H9 (cell line): ENCODE results near the gene PLD1. TPM values are rescaled to one million over a fixed set of nuclear protein-coding genes. Genes with fewer than 3 reads are reported as not detected.

ENCODE experiments used
- DNase-seq: peaks from one replicate; pipeline ENCODE4 v3.0.0-alpha.2; 2017
- H2AFZ ChIP-seq: one replicate; pipeline ENCODE4 v1.6.1; 2013; ENCODE audit warnings: mild to moderate bottlenecking, low read length, control low read depth, moderate library complexity
- H2AK5ac ChIP-seq: 2 replicates; pipeline ENCODE4 v1.6.1; 2013; ENCODE audit warnings: low read length, control low read depth, mixed read lengths; ENCODE audit not compliant: insufficient read length
- H2BK120ac ChIP-seq: one replicate; pipeline ENCODE4 v1.6.1; 2013; ENCODE audit warnings: low read depth, mild to moderate bottlenecking, low read length, control low read depth, inconsistent platforms; ENCODE audit not compliant: poor library complexity, severe bottlenecking
- H2BK12ac ChIP-seq: 2 replicates; pipeline ENCODE4 v1.6.1; 2013; ENCODE audit warnings: low read length, control low read depth, mixed read lengths, low read depth; ENCODE audit not compliant: insufficient read length
- H2BK15ac ChIP-seq: 2 replicates; pipeline ENCODE4 v1.6.1; 2013; ENCODE audit warnings: low read depth, low read length, control low read depth
- H2BK20ac ChIP-seq: one replicate; pipeline ENCODE4 v1.6.1; 2013; ENCODE audit warnings: low read depth, mild to moderate bottlenecking, low read length, control low read depth, inconsistent platforms; ENCODE audit not compliant: poor library complexity, severe bottlenecking
- H2BK5ac ChIP-seq: 2 replicates; pipeline ENCODE4 v1.6.1; 2013; ENCODE audit warnings: low read length, control low read depth, mixed read lengths; ENCODE audit not compliant: insufficient read length
- H3K14ac ChIP-seq: 2 replicates; pipeline ENCODE4 v1.6.1; 2013; ENCODE audit warnings: low read length, control low read depth; ENCODE audit not compliant: insufficient read depth
- H3K18ac ChIP-seq: 2 replicates; pipeline ENCODE4 v1.6.1; 2013; ENCODE audit warnings: low read depth, mild to moderate bottlenecking, mixed read lengths, low read length, control low read depth; ENCODE audit not compliant: insufficient read length
- H3K23ac ChIP-seq: 2 replicates; pipeline ENCODE4 v1.6.1; 2013; ENCODE audit warnings: low read length, control low read depth, mixed read lengths, low read depth; ENCODE audit not compliant: insufficient read length
- H3K23me2 ChIP-seq: 2 replicates; pipeline ENCODE4 v1.6.1; 2013; ENCODE audit warnings: low read depth, mild to moderate bottlenecking, mixed read lengths, low read length, control low read depth; ENCODE audit not compliant: insufficient read length, poor library complexity, severe bottlenecking
- H3K27ac ChIP-seq: 2 replicates; pipeline ENCODE4 v1.5.1; 2013; ENCODE audit warnings: low read length, control low read depth, mixed read lengths, low read depth; ENCODE audit not compliant: insufficient read length
- H3K27me3 ChIP-seq: 2 replicates; pipeline ENCODE4 v1.6.1; 2013; ENCODE audit warnings: low read length, control low read depth, inconsistent platforms; ENCODE audit not compliant: insufficient read depth
- H3K4ac ChIP-seq: 2 replicates; pipeline ENCODE4 v1.6.1; 2013; ENCODE audit warnings: low read depth, mild to moderate bottlenecking, control low read depth, inconsistent platforms, low read length, moderate library complexity
- H3K4me1 ChIP-seq: 2 replicates; pipeline ENCODE4 v1.6.1; 2013; ENCODE audit warnings: low read length, control low read depth, inconsistent platforms; ENCODE audit not compliant: insufficient read depth
- H3K4me2 ChIP-seq: 2 replicates; pipeline ENCODE4 v1.6.1; 2013; ENCODE audit warnings: low read length, control low read depth, mixed read lengths; ENCODE audit not compliant: insufficient read length, insufficient read depth
- H3K56ac ChIP-seq: 2 replicates; pipeline ENCODE4 v1.6.1; 2013; ENCODE audit warnings: low read depth, mild to moderate bottlenecking, mixed read lengths, low read length, control low read depth; ENCODE audit not compliant: insufficient read length
- H3K79me1 ChIP-seq: 2 replicates; pipeline ENCODE4 v1.6.1; 2013; ENCODE audit warnings: low read depth, mild to moderate bottlenecking, moderate library complexity, low read length, control low read depth, inconsistent platforms; ENCODE audit not compliant: insufficient read depth, poor library complexity, severe bottlenecking
- H3K79me2 ChIP-seq: 2 replicates; pipeline ENCODE4 v1.6.1; 2013; ENCODE audit warnings: low read length, control low read depth, inconsistent platforms; ENCODE audit not compliant: insufficient read depth
- H3K9ac ChIP-seq: 2 replicates; pipeline ENCODE4 v1.6.1; 2013; ENCODE audit warnings: low read length, control low read depth, mixed read lengths; ENCODE audit not compliant: insufficient read length; ENCODE audit errors: extremely low read depth
- H3K9me3 ChIP-seq: one replicate; pipeline ENCODE4 v1.6.1; 2013; ENCODE audit warnings: low read depth, low read length, inconsistent platforms; ENCODE audit not compliant: control insufficient read depth
- H3T11ph ChIP-seq: one replicate; pipeline ENCODE4 v1.6.1; 2013; ENCODE audit warnings: mild to moderate bottlenecking, low read length, control low read depth, inconsistent platforms
- H4K20me1 ChIP-seq: one replicate; pipeline ENCODE4 v1.6.1; 2013; ENCODE audit not compliant: control insufficient read depth, insufficient read length, insufficient read depth
- H4K5ac ChIP-seq: 2 replicates; pipeline ENCODE4 v1.6.1; 2013; ENCODE audit warnings: low read depth, mild to moderate bottlenecking, mixed read lengths, low read length, control low read depth; ENCODE audit not compliant: insufficient read length
- H4K8ac ChIP-seq: replicated peaks from 2 replicates; pipeline ENCODE4 v1.6.1; 2013; ENCODE audit warnings: low read length, control low read depth, mixed read lengths, low read depth; ENCODE audit not compliant: insufficient read length
- H4K91ac ChIP-seq: 2 replicates; pipeline ENCODE4 v1.6.1; 2013; ENCODE audit warnings: low read depth, mild to moderate bottlenecking, moderate library complexity, mixed read lengths, low read length, control low read depth; ENCODE audit not compliant: insufficient read length
- H3K27ac Mint-ChIP-seq, 3 experiments: 2 replicates in 2 of 3; 3 replicates in 1 of 3; pipeline ENCODE4 v1.8.0; 2020 to 2021; ENCODE audit warnings: mixed read lengths in 3 of 3, mild to moderate bottlenecking in 1 of 3, moderate library complexity in 1 of 3
- H3K27me3 Mint-ChIP-seq: 2 replicates; pipeline ENCODE4 v1.8.0; 2021; ENCODE audit warnings: low read depth, mild to moderate bottlenecking, moderate library complexity, mixed read lengths
- H3K36me3 Mint-ChIP-seq, 3 experiments: 2 replicates in 2 of 3; 3 replicates in 1 of 3; pipeline ENCODE4 v1.8.0; 2020 to 2021; ENCODE audit warnings: low read depth in 3 of 3, mixed read lengths in 3 of 3; ENCODE audit not compliant: insufficient read depth in 1 of 3
- H3K4me1 Mint-ChIP-seq, 2 experiments: 2 replicates each; pipeline ENCODE4 v1.8.0; 2020; ENCODE audit warnings: mixed read lengths in 2 of 2
- H3K4me3 Mint-ChIP-seq, 2 experiments: 2 replicates in 1 of 2; 3 replicates in 1 of 2; pipeline ENCODE4 v1.8.0; 2020 to 2021; ENCODE audit warnings: mild to moderate bottlenecking in 2 of 2, mixed read lengths in 2 of 2, moderate library complexity in 1 of 2
- H3K9me3 Mint-ChIP-seq, 2 experiments: 2 replicates in 1 of 2; 3 replicates in 1 of 2; pipeline ENCODE4 v1.8.0; 2020; ENCODE audit warnings: mild to moderate bottlenecking in 2 of 2, mixed read lengths in 2 of 2, moderate library complexity in 1 of 2
- whole genome bisulfite sequencing: extraction: QIAGEN DNeasy Blood & Tissue Kit; methylation state at CpG from one replicate; pipeline ENCODE4 v1.1.7; 2013; ENCODE audit warnings: missing lambda C conversion rate, low lambda C conversion rate, mixed read lengths; ENCODE audit not compliant: insufficient read length; ENCODE audit errors: extremely low coverage; 5-methylcytosine and 5-hydroxymethylcytosine counted together
- total RNA-seq: library from RNA; stranded (reverse); gene quantifications from 2 replicates; pipeline ENCODE4 v1.2.1, GENCODE V29; 2021
- TF ChIP-seq, protein P1 (sequence below): fragments of 200-600 bp; sonication (generic); conservative IDR thresholded peaks from 3 replicates; pipeline ENCODE4 v1.8.0; 2021; ENCODE audit warnings: antibody characterized with exemption, mild to moderate bottlenecking

Gene PLD1
- total RNA-seq, 1 experiment from 2014 or later = 1.8 TPM

- Histone ChIP-seq H2BK5ac (no peak overlapping the region), H3K9ac (no peak overlapping the region), H3K4ac (no peak overlapping the region), H3K79me1 (no peaks in the 10 kb centered on the region), H3K79me2 (no peaks in the 10 kb centered on the region), H2AK5ac (no peak overlapping the region), H3K9me3 (no peaks in the 10 kb centered on the region), H3K4me1 (0 out of 2 replicates have a peak, but pooled peaks cover 2% of the 10 kb centered on the region), H4K5ac (no peak overlapping the region), H3K27me3 (no peaks in the 10 kb centered on the region), H4K91ac (no peak overlapping the region), H4K8ac (no peak overlapping the region), H3K23me2 (no peaks in the 10 kb centered on the region), H4K20me1 (no peaks in the 10 kb centered on the region), H3T11ph (no peak overlapping the region), H3K18ac (no peak overlapping the region), H2BK120ac (no peak overlapping the region), H2BK20ac (no peak overlapping the region), H2BK15ac (no peak overlapping the region), H2AFZ (no peak overlapping the region), H3K27ac (no peak overlapping the region), H3K14ac (no peak overlapping the region), H2BK12ac (no peak overlapping the region), H3K23ac (no peak overlapping the region), H3K4me2 (no peak overlapping the region), H3K56ac (no peak overlapping the region)
- Mint-ChIP-seq H3K9me3 (no peaks in the 10 kb centered on the region), H3K4me1 (peaks cover 13 to 23% of the 10 kb centered on the region in 2 experiments), H3K36me3 (no peaks in the 10 kb centered on the region), H3K27me3 (no peaks in the 10 kb centered on the region), H3K27ac (no peak overlapping the region), H3K4me3 (no peak overlapping the region)
- WGBS = no CpG with 5 or more reads among the region's 2 CpGs
- no peak for DNase-seq
- TF ChIP-seq, protein P1, sequence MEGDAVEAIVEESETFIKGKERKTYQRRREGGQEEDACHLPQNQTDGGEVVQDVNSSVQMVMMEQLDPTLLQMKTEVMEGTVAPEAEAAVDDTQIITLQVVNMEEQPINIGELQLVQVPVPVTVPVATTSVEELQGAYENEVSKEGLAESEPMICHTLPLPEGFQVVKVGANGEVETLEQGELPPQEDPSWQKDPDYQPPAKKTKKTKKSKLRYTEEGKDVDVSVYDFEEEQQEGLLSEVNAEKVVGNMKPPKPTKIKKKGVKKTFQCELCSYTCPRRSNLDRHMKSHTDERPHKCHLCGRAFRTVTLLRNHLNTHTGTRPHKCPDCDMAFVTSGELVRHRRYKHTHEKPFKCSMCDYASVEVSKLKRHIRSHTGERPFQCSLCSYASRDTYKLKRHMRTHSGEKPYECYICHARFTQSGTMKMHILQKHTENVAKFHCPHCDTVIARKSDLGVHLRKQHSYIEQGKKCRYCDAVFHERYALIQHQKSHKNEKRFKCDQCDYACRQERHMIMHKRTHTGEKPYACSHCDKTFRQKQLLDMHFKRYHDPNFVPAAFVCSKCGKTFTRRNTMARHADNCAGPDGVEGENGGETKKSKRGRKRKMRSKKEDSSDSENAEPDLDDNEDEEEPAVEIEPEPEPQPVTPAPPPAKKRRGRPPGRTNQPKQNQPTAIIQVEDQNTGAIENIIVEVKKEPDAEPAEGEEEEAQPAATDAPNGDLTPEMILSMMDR = no peak
These were observed 29.0 kb upstream of the PLD1 start for GRCh38 chr3:171839270-171839669.
